ENCODE measurements around the gene DNAJC11.

The DNAJC11 gene

DNA sequence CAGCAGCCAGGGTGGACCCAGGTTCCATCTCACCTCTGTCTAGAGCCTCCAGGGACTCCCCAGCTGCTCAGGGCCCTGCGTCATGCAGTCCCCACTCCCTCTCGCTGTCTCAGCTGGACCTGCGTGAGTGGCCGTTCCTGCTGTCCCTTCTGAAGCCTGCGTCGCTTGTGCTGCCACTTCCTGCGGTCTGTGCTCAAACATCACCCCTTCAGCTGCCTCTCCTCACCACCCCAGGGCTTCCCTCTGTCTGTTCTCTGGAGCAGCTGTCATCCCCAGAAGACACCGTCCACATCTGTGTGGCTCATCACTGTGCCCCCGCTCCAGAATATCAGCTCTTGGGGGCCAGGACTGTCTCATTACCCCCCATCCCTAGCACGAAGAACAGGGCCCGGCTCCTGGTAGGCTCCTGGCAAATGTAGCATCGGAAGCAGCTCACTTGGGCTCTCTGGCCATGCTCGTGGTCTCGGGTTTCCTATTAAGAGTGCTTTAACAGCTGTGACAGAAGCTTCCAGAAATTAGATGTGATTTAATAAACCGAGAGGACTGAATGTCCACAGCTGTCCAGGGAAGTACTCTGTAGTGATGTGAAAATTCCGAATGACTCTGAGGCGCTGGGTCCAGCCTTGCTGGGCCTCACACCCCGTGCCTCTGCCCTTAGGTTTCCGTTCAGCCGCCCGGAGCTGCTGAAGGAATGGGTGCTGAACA lies 73.6 kb downstream of the DNAJC11 start:
- Histone ChIP-seq H3K27me3 (ENCODE audit: insufficient read depth, low read length, poor library complexity) (no peaks in the 10 kb centered on the region), H3K9me3 (ENCODE audit: insufficient read depth, low read length, severe bottlenecking) (no peaks in the 10 kb centered on the region), H2AFZ (ENCODE audit: low read depth, low read length) (no peak overlapping the region), H4K20me1 (ENCODE audit: insufficient read depth, low read length) (peaks cover 54% of the 10 kb centered on the region), H3K27ac (ENCODE audit: low read length) (no peak overlapping the region), H3K36me3 (ENCODE audit: insufficient read depth, low read length) (peaks cover 72% of the 10 kb centered on the region), H3K4me2 (ENCODE audit: insufficient read depth, low read length) (0 out of 2 replicates have a peak overlapping the region, but pooled peaks have one; percentile 76), H3K4me1 (ENCODE audit: insufficient read depth, low read length) (peaks cover 25% of the 10 kb centered on the region), H3K4me3 (ENCODE audit: low read depth in 1 of 2, low read length in 2 of 2) (no peak overlapping the region), H3K9ac (ENCODE audit: low read depth, low read length) (no peak overlapping the region), H3K79me2 (ENCODE audit: insufficient read depth, low read length) (peaks cover 49% of the 10 kb centered on the region)
- DNase-seq (no peak), ATAC-seq (ENCODE audit: insufficient read depth, low read depth) (no peak)
- no peak for TF ChIP-seq EZH2 (IDR thresholded peaks at IDR 0.05; ENCODE audit: borderline replicate concordance, low read depth, low read length, severe bottlenecking)
- TF ChIP-seq, protein P1, sequence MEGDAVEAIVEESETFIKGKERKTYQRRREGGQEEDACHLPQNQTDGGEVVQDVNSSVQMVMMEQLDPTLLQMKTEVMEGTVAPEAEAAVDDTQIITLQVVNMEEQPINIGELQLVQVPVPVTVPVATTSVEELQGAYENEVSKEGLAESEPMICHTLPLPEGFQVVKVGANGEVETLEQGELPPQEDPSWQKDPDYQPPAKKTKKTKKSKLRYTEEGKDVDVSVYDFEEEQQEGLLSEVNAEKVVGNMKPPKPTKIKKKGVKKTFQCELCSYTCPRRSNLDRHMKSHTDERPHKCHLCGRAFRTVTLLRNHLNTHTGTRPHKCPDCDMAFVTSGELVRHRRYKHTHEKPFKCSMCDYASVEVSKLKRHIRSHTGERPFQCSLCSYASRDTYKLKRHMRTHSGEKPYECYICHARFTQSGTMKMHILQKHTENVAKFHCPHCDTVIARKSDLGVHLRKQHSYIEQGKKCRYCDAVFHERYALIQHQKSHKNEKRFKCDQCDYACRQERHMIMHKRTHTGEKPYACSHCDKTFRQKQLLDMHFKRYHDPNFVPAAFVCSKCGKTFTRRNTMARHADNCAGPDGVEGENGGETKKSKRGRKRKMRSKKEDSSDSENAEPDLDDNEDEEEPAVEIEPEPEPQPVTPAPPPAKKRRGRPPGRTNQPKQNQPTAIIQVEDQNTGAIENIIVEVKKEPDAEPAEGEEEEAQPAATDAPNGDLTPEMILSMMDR (IDR thresholded peaks at IDR 0.05; ENCODE audit: borderline replicate concordance, extremely low read depth, low read length, poor library complexity, severe bottlenecking): no peak

DNA sequence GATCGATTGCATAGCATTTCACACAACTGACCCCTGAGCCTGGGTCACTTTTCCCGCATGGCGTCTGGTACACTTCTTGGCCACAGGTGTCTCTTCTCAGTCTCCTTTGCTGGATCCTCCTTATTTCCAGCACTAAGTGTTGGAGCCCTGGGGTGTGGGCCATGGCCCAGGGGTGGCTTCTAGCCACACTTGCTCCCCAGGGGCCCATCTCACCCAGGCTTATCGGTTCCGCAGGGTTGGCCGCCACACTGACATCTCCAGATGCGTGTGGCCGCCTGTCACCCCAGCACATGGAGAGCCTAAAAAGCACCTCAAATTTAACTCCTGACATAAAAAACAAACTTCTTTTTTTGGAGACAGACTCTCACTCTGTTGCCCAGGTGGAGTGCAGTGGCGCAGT lies 74.6 kb downstream of the DNAJC11 start:
- Histone ChIP-seq H3K4me1 (ENCODE audit: insufficient read depth, low read length) (peaks cover 25% of the 10 kb centered on the region), H3K79me2 (ENCODE audit: insufficient read depth, low read length) (peaks cover 55% of the 10 kb centered on the region), H3K4me2 (ENCODE audit: insufficient read depth, low read length) (peak overlapping the region; percentile 76), H3K9ac (ENCODE audit: low read depth, low read length) (peak overlapping the region; percentile 84), H2AFZ (ENCODE audit: low read depth, low read length) (no peak overlapping the region), H3K27me3 (ENCODE audit: insufficient read depth, low read length, poor library complexity) (no peaks in the 10 kb centered on the region), H3K27ac (ENCODE audit: low read length) (no peak overlapping the region), H3K36me3 (ENCODE audit: insufficient read depth, low read length) (peaks cover 72% of the 10 kb centered on the region), H3K9me3 (ENCODE audit: insufficient read depth, low read length, severe bottlenecking) (no peaks in the 10 kb centered on the region), H4K20me1 (ENCODE audit: insufficient read depth, low read length) (peaks cover 54% of the 10 kb centered on the region), H3K4me3 (ENCODE audit: low read depth in 1 of 2, low read length in 2 of 2) (peak overlapping the region in 1 of 2 experiments; percentile 12; a peak in 1 of 4 replicates)
- no peak for TF ChIP-seq EZH2 (IDR thresholded peaks at IDR 0.05; ENCODE audit: borderline replicate concordance, low read depth, low read length, severe bottlenecking)
- TF ChIP-seq, protein P1 (IDR thresholded peaks at IDR 0.05; ENCODE audit: borderline replicate concordance, extremely low read depth, low read length, poor library complexity, severe bottlenecking): no peak
- no peak for DNase-seq
- no peak for ATAC-seq (ENCODE audit: insufficient read depth, low read depth)

DNA sequence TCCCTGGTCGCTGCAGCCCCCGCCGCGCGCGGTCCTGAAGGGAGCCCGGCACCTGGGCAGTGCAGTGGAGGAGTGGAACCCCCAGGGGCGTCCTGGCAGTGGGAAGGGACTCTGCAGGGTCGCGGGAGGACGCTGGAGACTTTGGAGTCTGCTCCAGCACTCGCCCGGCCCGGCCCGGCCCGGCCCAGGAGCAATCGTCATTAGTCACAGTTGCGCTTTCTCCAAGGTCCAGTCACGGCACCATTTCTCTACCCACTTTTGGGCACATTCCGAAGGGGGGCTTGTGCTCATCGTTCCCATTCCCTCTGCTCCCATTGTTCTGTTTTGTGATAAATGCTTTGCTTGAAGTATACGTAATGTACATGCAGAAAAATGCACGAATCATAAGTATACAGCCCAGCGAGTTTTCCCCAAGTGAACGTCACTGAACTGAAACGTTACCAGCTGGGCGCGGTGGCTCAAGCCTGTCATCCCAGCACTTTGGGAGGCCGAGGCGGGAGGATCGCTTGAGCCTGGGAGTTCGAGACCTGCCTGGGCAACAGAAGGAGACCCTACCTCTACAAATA lies 75.9 kb downstream of the DNAJC11 start:
- Histone ChIP-seq H4K20me1 (ENCODE audit: insufficient read depth, low read length) (peaks cover 62% of the 10 kb centered on the region), H3K9me3 (ENCODE audit: insufficient read depth, low read length, severe bottlenecking) (no peaks in the 10 kb centered on the region), H3K27me3 (ENCODE audit: insufficient read depth, low read length, poor library complexity) (no peaks in the 10 kb centered on the region), H3K36me3 (ENCODE audit: insufficient read depth, low read length) (peaks cover 75% of the 10 kb centered on the region), H3K4me1 (ENCODE audit: insufficient read depth, low read length) (peaks cover 25% of the 10 kb centered on the region), H3K27ac (ENCODE audit: low read length) (peak overlapping the region; percentile 58), H2AFZ (ENCODE audit: low read depth, low read length) (peak overlapping the region; percentile 73), H3K4me3 (ENCODE audit: low read depth in 1 of 2, low read length in 2 of 2) (peak overlapping the region; percentile 49 to 70; a peak in 3 of 4 replicates), H3K79me2 (ENCODE audit: insufficient read depth, low read length) (peaks cover 55% of the 10 kb centered on the region), H3K9ac (ENCODE audit: low read depth, low read length) (peak overlapping the region; percentile 84), H3K4me2 (ENCODE audit: insufficient read depth, low read length) (peak overlapping the region; percentile 76)
- TF ChIP-seq, protein P1 (IDR thresholded peaks at IDR 0.05; ENCODE audit: borderline replicate concordance, extremely low read depth, low read length, poor library complexity, severe bottlenecking): no peak
- no peak for TF ChIP-seq EZH2 (IDR thresholded peaks at IDR 0.05; ENCODE audit: borderline replicate concordance, low read depth, low read length, severe bottlenecking)
- ATAC-seq (ENCODE audit: insufficient read depth, low read depth): peak; percentile 41
- no peak for DNase-seq
